NOMO-1 treated with DMSO at 0.1 percent for 48 hours (cell line): Measurements from ENCODE around the gene MYO16.

Experiments
- DNase-seq: peaks from one replicate; lab custom pipeline; 2025; ENCODE audit not compliant: unreplicated experiment; lab: John Stamatoyannopoulos, UW

MYO16 gene

GRCh38 chr13:108629181-108629752 is at the start of gene MYO16:
Gene MYO16 (plus strand): TSS chr13:108629611. CDS start chr13:108629845, 234 bp downstream.
- DNase-seq: no peak

- no peak for DNase-seq
Observed at GRCh38 chr13:108586826-108587225, 42.6 kb upstream of the MYO16 start.

- no peak for DNase-seq
Observed at GRCh38 chr13:108588516-108588915, 40.9 kb upstream of the MYO16 start.

- DNase-seq: no peak
Observed at GRCh38 chr13:108594153-108594552, 35.3 kb upstream of the MYO16 start.

GRCh38 chr13:108595436-108596274 is 33.8 kb upstream of the MYO16 start:
- no peak for DNase-seq

- DNase-seq: no peak
Observed at GRCh38 chr13:108597943-108598342, 31.5 kb upstream of the MYO16 start.

- DNase-seq: no peak
Observed at GRCh38 chr13:108606424-108606823, 23.0 kb upstream of the MYO16 start.

GRCh38 chr13:108609353-108609752 is 20.1 kb upstream of the MYO16 start:
- peak; percentile 14 for DNase-seq

GRCh38 chr13:108610507-108610906 is 18.9 kb upstream of the MYO16 start:
- DNase-seq: no peak

- DNase-seq: no peak
Observed at GRCh38 chr13:108615241-108615640, 14.2 kb upstream of the MYO16 start.

GRCh38 chr13:108618233-108618632 is 11.2 kb upstream of the MYO16 start:
- no peak for DNase-seq

GRCh38 chr13:108621462-108621861 is 7.9 kb upstream of the MYO16 start:
- DNase-seq: no peak

- DNase-seq: no peak
Observed at GRCh38 chr13:108624108-108624507, 5.3 kb upstream of the MYO16 start.

- DNase-seq: no peak
Observed at GRCh38 chr13:108624979-108625378, 4.4 kb upstream of the MYO16 start.

GRCh38 chr13:108629988-108630387 is 577 bp downstream of the MYO16 start:
- DNase-seq: no peak

- no peak for DNase-seq
Observed at GRCh38 chr13:108632649-108633167, 3.3 kb downstream of the MYO16 start.

GRCh38 chr13:108638901-108639300 is 9.5 kb downstream of the MYO16 start:
- DNase-seq: no peak

GRCh38 chr13:108643646-108644353 is 14.4 kb downstream of the MYO16 start:
- no peak for DNase-seq

GRCh38 chr13:108645376-108645775 is 16.0 kb downstream of the MYO16 start:
- no peak for DNase-seq

- DNase-seq: no peak
Observed at GRCh38 chr13:108650271-108650670, 20.9 kb downstream of the MYO16 start.

GRCh38 chr13:108656742-108657141 is 27.3 kb downstream of the MYO16 start:
- no peak for DNase-seq

GRCh38 chr13:108657519-108657918 is 28.1 kb downstream of the MYO16 start:
- DNase-seq: no peak
